Subcutaneous abdominal adipose tissue (tissue), 5 donors: ENCODE data around the gene ELMO1.

Experiments
- H3K27ac ChIP-seq: one replicate; pipeline ENCODE4 v1.7.0; 2013; ENCODE audit warnings: low read depth, mild to moderate bottlenecking, inconsistent platforms, low read length, moderate library complexity
- H3K27me3 ChIP-seq, 5 donors: one replicate each; pipeline ENCODE4 v1.7.0; 2013; ENCODE audit warnings: low read length in 5 of 5, inconsistent platforms in 1 of 5; ENCODE audit not compliant: control insufficient read depth in 5 of 5, insufficient read depth in 4 of 5
- H3K36me3 ChIP-seq, 5 donors: one replicate each; pipeline ENCODE4 v1.7.0; 2013; ENCODE audit warnings: low read length in 5 of 5; ENCODE audit not compliant: control insufficient read depth in 5 of 5, insufficient read depth in 5 of 5
- H3K4me1 ChIP-seq, 5 donors: one replicate each; pipeline ENCODE4 v1.7.0; 2013; ENCODE audit warnings: low read length in 5 of 5, mild to moderate bottlenecking in 3 of 5, moderate library complexity in 1 of 5; ENCODE audit not compliant: control insufficient read depth in 5 of 5, insufficient read depth in 5 of 5
- H3K4me3 ChIP-seq, 5 donors: one replicate each; pipeline ENCODE4 v1.7.0; 2013; ENCODE audit warnings: low read length in 5 of 5, low read depth in 1 of 5
- H3K9ac ChIP-seq, 5 donors: one replicate each; pipeline ENCODE4 v1.7.0; 2013; ENCODE audit warnings: low read length in 5 of 5, mild to moderate bottlenecking in 4 of 5, moderate library complexity in 3 of 5
- H3K9me3 ChIP-seq, 5 donors: one replicate each; pipeline ENCODE4 v1.7.0; 2013; ENCODE audit warnings: low read length in 5 of 5; ENCODE audit not compliant: control insufficient read depth in 5 of 5
- donor health status: healthy.
- donor health status: healthy.
- donor health status: healthy.
- donor health status: healthy.
- donor health status: healthy.

ELMO1 gene

GRCh38 chr7:37110660-37111424 is 337.8 kb downstream of the ELMO1 start:
- Histone ChIP-seq H3K27me3 (no peaks in the 10 kb centered on the region), H3K4me1 (no peaks in the 10 kb centered on the region), H3K9ac (no peak overlapping the region), H3K4me3 (no peak overlapping the region), H3K36me3 (no peaks in the 10 kb centered on the region), H3K9me3 (no peaks in the 10 kb centered on the region), H3K27ac (no peak overlapping the region)

GRCh38 chr7:37109843-37110242 is 338.8 kb downstream of the ELMO1 start:
- H3K9ac ChIP-seq = no peak overlapping the region
- no peaks in the 10 kb centered on the region for H3K36me3 ChIP-seq
- no peak overlapping the region for H3K4me3 ChIP-seq
- H3K27me3 ChIP-seq = no peaks in the 10 kb centered on the region
- H3K27ac ChIP-seq = no peak overlapping the region
- H3K9me3 ChIP-seq = no peaks in the 10 kb centered on the region
- no peaks in the 10 kb centered on the region for H3K4me1 ChIP-seq

GRCh38 chr7:37109016-37109683 is 339.5 kb downstream of the ELMO1 start:
- no peak overlapping the region for H3K9ac ChIP-seq
- no peaks in the 10 kb centered on the region for H3K36me3 ChIP-seq
- H3K4me1 ChIP-seq = no peaks in the 10 kb centered on the region
- H3K4me3 ChIP-seq = no peak overlapping the region
- H3K27me3 ChIP-seq = no peaks in the 10 kb centered on the region
- H3K9me3 ChIP-seq = no peaks in the 10 kb centered on the region
- H3K27ac ChIP-seq = no peak overlapping the region

GRCh38 chr7:37108615-37109014 is 340.0 kb downstream of the ELMO1 start:
- H3K36me3 ChIP-seq = no peaks in the 10 kb centered on the region
- H3K9me3 ChIP-seq = no peaks in the 10 kb centered on the region
- no peaks in the 10 kb centered on the region for H3K4me1 ChIP-seq
- H3K4me3 ChIP-seq = no peak overlapping the region
- no peaks in the 10 kb centered on the region for H3K27me3 ChIP-seq
- H3K27ac ChIP-seq = no peak overlapping the region
- H3K9ac ChIP-seq = no peak overlapping the region

- Histone ChIP-seq H3K4me1 (no peaks in the 10 kb centered on the region), H3K27me3 (no peaks in the 10 kb centered on the region), H3K27ac (no peak overlapping the region), H3K9me3 (no peaks in the 10 kb centered on the region), H3K9ac (no peak overlapping the region), H3K36me3 (no peaks in the 10 kb centered on the region), H3K4me3 (no peak overlapping the region)
Observed at GRCh38 chr7:37107047-37107750, 341.5 kb downstream of the ELMO1 start.

GRCh38 chr7:37105762-37106161 is 342.9 kb downstream of the ELMO1 start:
- Histone ChIP-seq H3K9me3 (no peaks in the 10 kb centered on the region), H3K4me1 (peaks cover 0 to 3% (median 0%) of the 10 kb centered on the region in 5 donors), H3K4me3 (no peak overlapping the region), H3K27ac (no peak overlapping the region), H3K36me3 (no peaks in the 10 kb centered on the region), H3K27me3 (no peaks in the 10 kb centered on the region), H3K9ac (no peak overlapping the region)

- H3K36me3 ChIP-seq = no peaks in the 10 kb centered on the region
- no peak overlapping the region for H3K4me3 ChIP-seq
- H3K9me3 ChIP-seq = no peaks in the 10 kb centered on the region
- no peak overlapping the region for H3K27ac ChIP-seq
- H3K4me1 ChIP-seq = peaks cover 0 to 6% (median 0%) of the 10 kb centered on the region in 5 donors
- H3K27me3 ChIP-seq = no peaks in the 10 kb centered on the region
- no peak overlapping the region for H3K9ac ChIP-seq
Observed at GRCh38 chr7:37104822-37105518, 343.7 kb downstream of the ELMO1 start.

GRCh38 chr7:37102518-37103137 is 346.0 kb downstream of the ELMO1 start:
- H3K4me1 ChIP-seq = peaks cover 0 to 6% (median 0%) of the 10 kb centered on the region in 5 donors
- H3K27ac ChIP-seq = no peak overlapping the region
- H3K9me3 ChIP-seq = no peaks in the 10 kb centered on the region
- H3K36me3 ChIP-seq = no peaks in the 10 kb centered on the region
- H3K9ac ChIP-seq = no peak overlapping the region
- no peaks in the 10 kb centered on the region for H3K27me3 ChIP-seq
- no peak overlapping the region for H3K4me3 ChIP-seq

GRCh38 chr7:37100735-37101331 is 347.8 kb downstream of the ELMO1 start:
- Histone ChIP-seq H3K9ac (no peak overlapping the region), H3K27me3 (no peaks in the 10 kb centered on the region), H3K36me3 (peaks cover 0 to 6% (median 3%) of the 10 kb centered on the region in 5 donors), H3K9me3 (no peaks in the 10 kb centered on the region), H3K27ac (no peak overlapping the region), H3K4me3 (no peak overlapping the region), H3K4me1 (peaks cover 0 to 6% (median 0%) of the 10 kb centered on the region in 5 donors)
